ENCODE results near the gene AHDC1.

Gene AHDC1

DNA sequence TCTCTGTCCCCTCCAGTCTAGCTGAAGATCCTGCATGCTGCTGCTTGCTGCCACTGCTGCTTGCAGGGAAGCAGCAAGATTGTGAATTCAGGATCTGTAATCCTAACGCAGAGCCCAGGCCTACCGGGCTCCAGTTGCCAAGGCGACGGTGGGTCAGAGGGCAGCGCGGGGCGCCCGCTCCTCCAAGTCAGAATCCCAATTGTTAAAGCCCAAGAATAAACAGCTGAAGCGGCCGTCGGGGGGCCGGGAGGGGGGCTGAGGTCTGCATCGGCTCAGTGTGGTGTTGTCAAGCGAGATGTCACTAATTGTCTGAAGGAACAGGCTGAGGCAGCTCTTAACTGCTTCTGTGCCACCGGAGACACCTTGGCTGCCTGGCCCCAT lies 36.8 kb downstream of the AHDC1 start:
- DNase-seq (ENCODE audit: insufficient read length, low spot score) = no peak
- no peak for FAIRE-seq

GRCh38 chr1:27566462-27567145 lies 37.3 kb downstream of the AHDC1 start:
- FAIRE-seq = no peak
- no peak for DNase-seq (ENCODE audit: insufficient read length, low spot score)

GRCh38 chr1:27564710-27565649 lies 39.0 kb downstream of the AHDC1 start:
- no peak for FAIRE-seq
- DNase-seq (ENCODE audit: insufficient read length, low spot score) = no peak

- no peak for DNase-seq (ENCODE audit: insufficient read length, low spot score)
- no peak for FAIRE-seq
Measured at GRCh38 chr1:27563591-27564471, 40.1 kb downstream of the AHDC1 start.

- DNase-seq (ENCODE audit: insufficient read length, low spot score) (no peak), FAIRE-seq (no peak)
Measured at GRCh38 chr1:27563341-27563590, 40.7 kb downstream of the AHDC1 start.

- FAIRE-seq = no peak
Measured at GRCh38 chr1:27562534-27563340, 41.2 kb downstream of the AHDC1 start.

DNA sequence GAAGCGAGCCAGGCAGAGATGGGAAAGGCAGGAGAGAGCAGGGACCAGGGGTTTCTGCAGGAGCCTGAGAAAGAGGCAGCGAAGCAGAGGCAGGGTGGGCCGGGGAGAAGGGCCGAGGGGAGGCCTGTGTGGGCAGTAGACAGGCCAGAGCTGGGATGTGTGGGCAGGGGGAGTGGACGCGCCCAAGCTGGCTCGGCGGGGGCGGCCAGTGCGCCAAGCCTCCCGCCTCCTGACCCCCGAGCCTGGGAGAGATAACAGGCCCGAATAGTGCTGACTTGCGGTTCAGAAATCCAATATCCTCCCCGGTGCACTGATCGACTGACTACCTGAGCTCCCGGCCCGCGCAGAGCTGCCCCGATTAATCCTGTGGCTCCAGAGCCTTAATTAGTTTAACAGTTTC lies 41.9 kb downstream of the AHDC1 start:
- no peak for FAIRE-seq
- no peak for DNase-seq (ENCODE audit: insufficient read length, low spot score)

More at GRCh38 chr1:27562534-27563340, 41.2 kb downstream of the AHDC1 start:
- no peak for DNase-seq (ENCODE audit: insufficient read length, low spot score)

GRCh38 chr1:27561124-27561899 lies 42.6 kb downstream of the AHDC1 start:
- FAIRE-seq (no peak), DNase-seq (ENCODE audit: insufficient read length, low spot score) (no peak)

- FAIRE-seq (no peak), DNase-seq (ENCODE audit: insufficient read length, low spot score) (no peak)
Measured at GRCh38 chr1:27560268-27561123, 43.4 kb downstream of the AHDC1 start.

GRCh38 chr1:27559466-27560030 lies 44.4 kb downstream of the AHDC1 start:
- DNase-seq (ENCODE audit: insufficient read length, low spot score) (no peak), FAIRE-seq (no peak)

DNA sequence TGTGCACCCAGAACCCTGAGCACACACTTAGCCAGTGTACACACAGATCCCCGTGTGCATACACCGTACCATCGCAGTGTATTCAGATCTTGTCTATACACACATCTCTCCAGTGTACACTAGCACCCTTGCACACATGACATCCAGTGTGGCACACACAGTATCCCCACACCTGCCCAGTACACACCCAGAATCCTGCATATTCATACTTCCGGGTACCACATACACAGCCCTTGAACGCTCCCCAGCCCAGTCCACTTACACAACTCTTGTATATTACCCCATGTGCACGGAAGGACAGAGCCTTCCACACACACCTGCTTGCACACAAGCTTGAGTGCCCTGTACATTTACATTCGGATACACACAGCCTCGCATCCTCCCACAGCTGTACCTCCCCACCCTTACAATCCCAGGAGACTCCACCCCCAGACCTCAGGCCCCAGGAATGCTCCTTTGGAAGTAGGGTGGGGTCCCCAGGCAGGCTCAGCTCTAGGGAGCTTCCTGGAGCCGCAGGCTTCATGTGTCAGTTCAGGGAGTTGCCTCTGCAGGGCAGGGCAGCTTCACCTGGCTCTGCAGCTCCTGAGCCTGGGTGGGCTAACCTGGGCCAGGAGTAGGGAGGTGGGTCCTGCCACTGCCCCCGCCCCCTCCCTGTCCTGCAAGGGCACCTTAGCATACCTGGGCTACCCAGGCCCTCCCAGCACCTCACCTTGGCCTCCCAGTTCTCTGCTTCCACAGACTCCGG lies 46.2 kb downstream of the AHDC1 start:
- FAIRE-seq (no peak), DNase-seq (ENCODE audit: insufficient read length, low spot score) (no peak)

- FAIRE-seq (peak; percentile 71), DNase-seq (ENCODE audit: insufficient read length, low spot score) (peak; percentile 98)
Measured at GRCh38 chr1:27556781-27557595, 47.0 kb downstream of the AHDC1 start.

GRCh38 chr1:27556435-27556780 lies 47.5 kb downstream of the AHDC1 start:
- DNase-seq (ENCODE audit: insufficient read length, low spot score) (no peak), FAIRE-seq (no peak)

DNA sequence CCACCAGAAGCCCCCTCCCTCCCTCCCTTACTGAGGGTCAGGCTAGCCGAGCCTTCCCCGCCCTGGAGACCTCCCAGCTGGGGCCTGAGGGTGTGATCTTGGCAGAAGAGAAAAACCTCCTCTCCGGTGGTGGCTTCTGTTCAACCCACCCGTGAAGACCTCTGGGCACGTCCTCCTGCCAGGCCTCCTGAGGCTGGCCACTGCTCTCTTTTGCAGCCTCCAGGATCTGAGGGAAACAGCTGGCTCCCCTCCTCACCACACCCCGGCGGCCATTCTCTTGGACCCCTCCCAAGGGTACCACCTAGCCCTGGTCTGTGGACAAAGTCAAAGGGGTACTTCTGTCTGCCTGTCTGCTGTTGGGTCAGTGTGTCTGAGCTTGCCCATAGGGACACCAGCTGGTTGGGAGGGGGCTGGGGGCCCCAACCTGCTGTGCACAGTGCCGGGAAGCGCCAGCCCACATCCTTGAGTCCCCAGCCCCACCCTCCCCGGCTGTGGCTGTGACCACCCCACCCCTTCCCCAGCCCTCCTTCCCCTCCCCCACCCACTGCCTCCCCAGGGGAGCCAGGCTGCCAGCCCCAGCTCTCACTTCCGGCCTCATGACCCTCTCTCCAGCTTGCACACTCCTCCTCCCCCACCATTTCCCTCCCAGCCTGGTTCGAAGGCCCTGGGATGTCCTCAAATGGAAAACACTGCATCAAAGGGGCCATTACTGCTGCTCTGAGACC lies 48.1 kb downstream of the AHDC1 start:
- FAIRE-seq (peak; percentile 74), DNase-seq (ENCODE audit: insufficient read length, low spot score) (peak; percentile 90)

GRCh38 chr1:27554759-27555699 lies 48.9 kb downstream of the AHDC1 start:
- peak; percentile 61 for FAIRE-seq
- no peak for DNase-seq (ENCODE audit: insufficient read length, low spot score)

Data from GM19239 (cell line).